Lower leg skin (tissue), 3 donors: ENCODE data around the gene PILRA.
"Not testable (repeated sequence)": the region's sequence is repeated elsewhere in the genome, so short reads cannot be mapped to it uniquely, and the experiment has no call there.

Experiments used
- POLR2A ChIP-seq, 2 donors: fragments of 450-650 bp; IDR thresholded peaks; one replicate each; pipeline ENCODE4 v1.6.1; 2016 to 2017; ENCODE audit warnings: antibody characterized with exemption in 2 of 2, mild to moderate bottlenecking in 1 of 2, moderate library complexity in 1 of 2
- TF ChIP-seq, protein P1 (sequence below), 3 donors: fragments of 450-650 bp; IDR thresholded peaks; one replicate each; pipeline ENCODE4 v1.5.1; 2016; ENCODE audit warnings: antibody characterized with exemption in 3 of 3, mild to moderate bottlenecking in 3 of 3, moderate library complexity in 2 of 3

GRCh38 chr7:100439244-100439643, 66.0 kb downstream of the PILRA start:
- TF ChIP-seq, protein P1, sequence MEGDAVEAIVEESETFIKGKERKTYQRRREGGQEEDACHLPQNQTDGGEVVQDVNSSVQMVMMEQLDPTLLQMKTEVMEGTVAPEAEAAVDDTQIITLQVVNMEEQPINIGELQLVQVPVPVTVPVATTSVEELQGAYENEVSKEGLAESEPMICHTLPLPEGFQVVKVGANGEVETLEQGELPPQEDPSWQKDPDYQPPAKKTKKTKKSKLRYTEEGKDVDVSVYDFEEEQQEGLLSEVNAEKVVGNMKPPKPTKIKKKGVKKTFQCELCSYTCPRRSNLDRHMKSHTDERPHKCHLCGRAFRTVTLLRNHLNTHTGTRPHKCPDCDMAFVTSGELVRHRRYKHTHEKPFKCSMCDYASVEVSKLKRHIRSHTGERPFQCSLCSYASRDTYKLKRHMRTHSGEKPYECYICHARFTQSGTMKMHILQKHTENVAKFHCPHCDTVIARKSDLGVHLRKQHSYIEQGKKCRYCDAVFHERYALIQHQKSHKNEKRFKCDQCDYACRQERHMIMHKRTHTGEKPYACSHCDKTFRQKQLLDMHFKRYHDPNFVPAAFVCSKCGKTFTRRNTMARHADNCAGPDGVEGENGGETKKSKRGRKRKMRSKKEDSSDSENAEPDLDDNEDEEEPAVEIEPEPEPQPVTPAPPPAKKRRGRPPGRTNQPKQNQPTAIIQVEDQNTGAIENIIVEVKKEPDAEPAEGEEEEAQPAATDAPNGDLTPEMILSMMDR (IDR thresholded peaks at IDR 0.05): not testable (repeated sequence)
- not testable (repeated sequence) for TF ChIP-seq POLR2A (IDR thresholded peaks at IDR 0.05)
